Fibroblast of lung (primary cell): Measurements from ENCODE around the gene P2RX6. TPM values are rescaled to one million over a fixed set of nuclear protein-coding genes. Genes with fewer than 3 reads are reported as not detected.

Experiments used
- DNase-seq, 2 donors: peaks; one replicate each; pipeline versions ENCODE4 v3.0.0 to v3.0.0-alpha.2; 2010; ENCODE audit warnings: low read depth in 2 of 2
- H2AFZ ChIP-seq: 2 replicates; pipeline ENCODE4 v1.5.1; 2012; ENCODE audit warnings: low read length, control low read depth, inconsistent platforms
- H3K27ac ChIP-seq: 2 replicates; pipeline ENCODE4 v1.5.1; 2011; ENCODE audit warnings: low read length, control low read depth; ENCODE audit not compliant: insufficient read depth
- H3K27me3 ChIP-seq: 2 replicates; pipeline ENCODE4 v1.5.1; 2011; ENCODE audit warnings: mild to moderate bottlenecking, low read length; ENCODE audit not compliant: control insufficient read depth, insufficient read depth
- H3K36me3 ChIP-seq: 2 replicates; pipeline ENCODE4 v1.5.1; 2011; ENCODE audit warnings: low read length; ENCODE audit not compliant: control insufficient read depth, insufficient read depth
- H3K4me1 ChIP-seq: 2 replicates; pipeline ENCODE4 v1.5.1; 2011; ENCODE audit warnings: low read length; ENCODE audit not compliant: control insufficient read depth, insufficient read depth; ENCODE audit errors: extremely low read depth
- H3K4me2 ChIP-seq: 2 replicates; pipeline ENCODE4 v1.5.1; 2011; ENCODE audit warnings: low read length, control low read depth; ENCODE audit not compliant: insufficient read depth; ENCODE audit errors: extremely low read depth
- H3K4me3 ChIP-seq, 4 experiments: fragments of 200-600 bp in 1 of 4; sonication (generic) in 1 of 4; replicated peaks in 1 of 4; 2 replicates each; pipeline ENCODE4 v1.5.1; 2011 to 2016; ENCODE audit warnings: low read length in 4 of 4, low read depth in 3 of 4, mild to moderate bottlenecking in 3 of 4, control low read depth in 2 of 4, inconsistent platforms in 1 of 4, mixed read lengths in 1 of 4; ENCODE audit not compliant: insufficient read depth in 1 of 4; ENCODE audit errors: control extremely low read depth in 1 of 4
- H3K79me2 ChIP-seq: 2 replicates; pipeline ENCODE4 v1.5.1; 2012; ENCODE audit warnings: mild to moderate bottlenecking, low read length, inconsistent platforms; ENCODE audit not compliant: control insufficient read depth, insufficient read depth
- H3K9ac ChIP-seq: 2 replicates; pipeline ENCODE4 v1.5.1; 2011; ENCODE audit warnings: mild to moderate bottlenecking, low read length, control low read depth; ENCODE audit not compliant: insufficient read depth
- H3K9me3 ChIP-seq: 2 replicates; pipeline ENCODE4 v1.5.1; 2012; ENCODE audit warnings: low read depth, low read length; ENCODE audit not compliant: control insufficient read depth, insufficient read depth
- H4K20me1 ChIP-seq: 2 replicates; pipeline ENCODE4 v1.5.1; 2011; ENCODE audit warnings: low read length; ENCODE audit not compliant: control insufficient read depth, insufficient read depth; ENCODE audit errors: extremely low read depth
- CTCF ChIP-seq, 2 donors: IDR thresholded peaks in 1 of 2; conservative IDR thresholded peaks in 1 of 2; 1 replicate in 1 of 2; 2 replicates in 1 of 2; pipeline ENCODE4 v1.5.1; 2011 to 2012; ENCODE audit warnings: low read length in 2 of 2, control low read depth in 1 of 2, inconsistent platforms in 1 of 2, low read depth in 1 of 2, mild to moderate bottlenecking in 1 of 2
- EZH2 ChIP-seq: IDR thresholded peaks from 2 replicates; pipeline ENCODE4 v1.5.1; 2012; ENCODE audit warnings: low read length, control low read depth, mild to moderate bottlenecking; ENCODE audit errors: missing control alignments
- polyA plus RNA-seq, 2 donors: library from polyadenylated mRNA; depleted of rRNA in 1 of 2; stranded (reverse) in 1 of 2; unstranded in 1 of 2; fragments of >200 nt; gene quantifications; 2 replicates each; pipeline ENCODE4 v1.2.1, GENCODE V29; 2011 to 2012; ENCODE audit warnings: missing spikeins in 1 of 2
- total RNA-seq: library from RNA; depleted of rRNA; stranded (reverse); fragments of >200 nt; gene quantifications from 2 replicates; pipeline ENCODE4 v1.2.1, GENCODE V29; 2014

The P2RX6 gene
- total and polyA plus RNA-seq, 2 donors (not counting 1 experiment from before 2014, with no cell fraction given), result 3.6 to 17.8 TPM

GRCh38 chr22:20982563-20982882 lies 32.4 kb upstream of the P2RX6 start:
- DNase-seq, result no peak
- peak overlapping the region; percentile 79 for H2AFZ ChIP-seq
- H3K4me1 ChIP-seq, result peaks cover 11% of the 10 kb centered on the region
- peak overlapping the region; percentile 86 to 98 (median 94) for H3K4me3 ChIP-seq
- H3K27me3 ChIP-seq, result no peaks in the 10 kb centered on the region
- no peak for TF ChIP-seq CTCF (conservative IDR thresholded peaks at IDR 0.05 in 1 of 2, IDR thresholded peaks at IDR 0.05 in 1 of 2; ENCODE audit: low read depth in 1 of 2, low read length in 2 of 2)
- no peak for TF ChIP-seq EZH2
- peaks cover 4% of the 10 kb centered on the region for H3K36me3 ChIP-seq
- no peaks in the 10 kb centered on the region for H4K20me1 ChIP-seq
- peak overlapping the region; percentile 87 for H3K27ac ChIP-seq
- peak overlapping the region; percentile 91 for H3K9ac ChIP-seq
- peak overlapping the region; percentile 96 for H3K4me2 ChIP-seq
- H3K9me3 ChIP-seq, result peaks cover 2% of the 10 kb centered on the region
- peaks cover 15% of the 10 kb centered on the region for H3K79me2 ChIP-seq

GRCh38 chr22:20983081-20983771 lies 31.7 kb upstream of the P2RX6 start:
- Histone ChIP-seq H3K36me3 (peaks cover 7% of the 10 kb centered on the region), H3K27ac (peak overlapping the region; percentile 87), H3K9me3 (peaks cover 2% of the 10 kb centered on the region), H3K27me3 (no peaks in the 10 kb centered on the region), H2AFZ (no peak overlapping the region), H4K20me1 (no peaks in the 10 kb centered on the region), H3K4me1 (peaks cover 11% of the 10 kb centered on the region), H3K4me2 (peak overlapping the region; percentile 96), H3K4me3 (peak overlapping the region; percentile 86 to 98 (median 94)), H3K79me2 (peaks cover 15% of the 10 kb centered on the region), H3K9ac (peak overlapping the region; percentile 91)
- TF ChIP-seq EZH2, result no peak
- no peak for TF ChIP-seq CTCF (conservative IDR thresholded peaks at IDR 0.05 in 1 of 2, IDR thresholded peaks at IDR 0.05 in 1 of 2; ENCODE audit: low read depth in 1 of 2, low read length in 2 of 2)
- no peak for DNase-seq

GRCh38 chr22:20985720-20986119 lies 29.2 kb upstream of the P2RX6 start:
- Histone ChIP-seq H3K27ac (no peak overlapping the region), H3K4me3 (no peak overlapping the region), H3K27me3 (no peaks in the 10 kb centered on the region), H4K20me1 (no peaks in the 10 kb centered on the region), H2AFZ (no peak overlapping the region), H3K4me2 (no peak overlapping the region), H3K4me1 (peaks cover 11% of the 10 kb centered on the region), H3K36me3 (peaks cover 8% of the 10 kb centered on the region), H3K79me2 (peaks cover 15% of the 10 kb centered on the region), H3K9ac (no peak overlapping the region), H3K9me3 (no peaks in the 10 kb centered on the region)
- no peak for DNase-seq
- TF ChIP-seq EZH2 (no peak), CTCF (conservative IDR thresholded peaks at IDR 0.05 in 1 of 2, IDR thresholded peaks at IDR 0.05 in 1 of 2; ENCODE audit: low read depth in 1 of 2, low read length in 2 of 2) (no peak)
